GM23248 (cell line): ENCODE results near the gene ENAH.

Source experiments
- EZH2 ChIP-seq: fragments of 200-600 bp; sonication (generic); IDR thresholded peaks from 2 replicates; pipeline ENCODE4 v1.6.1; 2018; ENCODE audit warnings: antibody characterized with exemption, mild to moderate bottlenecking; ENCODE audit not compliant: insufficient read depth, poor library complexity, severe bottlenecking
- EZH2phosphoT487 ChIP-seq: fragments of 200-600 bp; sonication (generic); IDR thresholded peaks from 2 replicates; pipeline ENCODE4 v1.6.1; 2018; ENCODE audit warnings: antibody characterized with exemption, moderate library complexity, mild to moderate bottlenecking, low read depth; ENCODE audit not compliant: insufficient read depth

DNA sequence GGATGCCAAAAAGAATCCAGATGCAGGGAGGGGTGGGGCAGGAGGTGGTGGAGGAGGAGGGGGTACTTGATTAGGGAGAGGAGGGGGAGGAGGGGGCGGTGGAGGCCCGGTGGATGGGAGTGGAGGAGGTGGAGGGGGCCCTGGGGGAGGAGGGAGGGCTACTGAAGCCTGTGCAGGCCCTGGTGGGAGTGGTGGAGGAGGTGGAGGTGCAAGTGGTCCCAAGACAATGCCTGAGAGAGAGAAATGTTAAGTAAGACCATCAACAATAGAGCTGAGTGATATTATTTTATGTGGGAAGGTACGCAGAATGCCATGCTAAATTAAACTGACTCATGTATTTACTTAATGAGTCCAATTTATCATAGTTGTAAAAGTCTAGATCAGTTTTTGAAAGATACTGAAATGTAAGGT is 138.2 kb downstream of the ENAH start:
- TF ChIP-seq EZH2phosphoT487: no peak
- no peak for TF ChIP-seq EZH2
